ENCODE results near the gene RSPO1. TPM values are rescaled to one million over a fixed set of nuclear protein-coding genes. Genes with fewer than 3 reads are reported as not detected.

The RSPO1 gene
- polyA plus RNA-seq, 1 of the 3 experiments (the other 2 are of a cell fraction), result 0.03 TPM

- no peak overlapping the region for H3K4me3 ChIP-seq (ENCODE audit: low read depth in 2 of 2, low read length in 1 of 2)
- no peak overlapping the region for H3K9ac ChIP-seq
- no peak overlapping the region for H2AFZ ChIP-seq (ENCODE audit: low read depth)
- H3F3A ChIP-seq (replicated peaks; ENCODE audit: insufficient read depth), result no peaks in the 10 kb centered on the region
- no peaks in the 10 kb centered on the region for H3K36me3 ChIP-seq (replicated peaks in 1 of 2; ENCODE audit: control insufficient read depth in 1 of 2, insufficient read depth in 2 of 2, low read length in 1 of 2)
- no peaks in the 10 kb centered on the region for H3K9me2 ChIP-seq
- H3K79me2 ChIP-seq (ENCODE audit: insufficient read depth), result no peaks in the 10 kb centered on the region
- ChIA-PET POLR2A (no interaction called here), CTCF (interaction anchor here (1.3 to 1.8 kb wide), 2 partner anchors 32 to 47 kb away, joined by 3 to 7 read pairs; no protein-coding TSS in a partner anchor)
- no peak overlapping the region for H3K27ac ChIP-seq (ENCODE audit: low read depth in 2 of 2, low read length in 1 of 2)
- no peaks in the 10 kb centered on the region for H4K20me1 ChIP-seq (ENCODE audit: insufficient read depth)
- DNase-seq, result no peak
- H3K27me3 ChIP-seq (ENCODE audit: insufficient read depth), result 0 out of 2 replicates have a peak, but pooled peaks cover 8% of the 10 kb centered on the region
- WGBS (ENCODE audit: low lambda C conversion rate), result 41% methylated on average over 5 of the region's 5 CpGs
- no peak overlapping the region for H3K4me2 ChIP-seq
- TF ChIP-seq MEF2A (IDR thresholded peaks at IDR 0.05; ENCODE audit: borderline replicate concordance, low read depth) (no peak), MXI1 (IDR thresholded peaks at IDR 0.05; ENCODE audit: low read depth, low read length) (no peak), POLR2AphosphoS5 (IDR thresholded peaks at IDR 0.05; ENCODE audit: low read depth, low read length) (no peak), TEAD4 (IDR thresholded peaks at IDR 0.05; ENCODE audit: borderline replicate concordance, insufficient read depth) (no peak), TCF12 (IDR thresholded peaks at IDR 0.05) (no peak)
- H3K9me3 ChIP-seq, result no peaks in the 10 kb centered on the region
- no peaks in the 10 kb centered on the region for H3K4me1 ChIP-seq (ENCODE audit: control insufficient read depth in 1 of 2, insufficient read depth in 2 of 2, low read depth in 1 of 2, low read length in 1 of 2)
Measured at GRCh38 chr1:37650173-37650572, 15.5 kb upstream of the RSPO1 start.

- TF ChIP-seq RFX5 (IDR thresholded peaks at IDR 0.05; ENCODE audit: low read length), result no peak
- TF ChIP-seq SIN3A (IDR thresholded peaks at IDR 0.05; ENCODE audit: borderline replicate concordance, low read depth, low read length), result no peak
- TF ChIP-seq YY1 (IDR thresholded peaks at IDR 0.05; ENCODE audit: low read depth), result no peak
- TF ChIP-seq, protein P1, sequence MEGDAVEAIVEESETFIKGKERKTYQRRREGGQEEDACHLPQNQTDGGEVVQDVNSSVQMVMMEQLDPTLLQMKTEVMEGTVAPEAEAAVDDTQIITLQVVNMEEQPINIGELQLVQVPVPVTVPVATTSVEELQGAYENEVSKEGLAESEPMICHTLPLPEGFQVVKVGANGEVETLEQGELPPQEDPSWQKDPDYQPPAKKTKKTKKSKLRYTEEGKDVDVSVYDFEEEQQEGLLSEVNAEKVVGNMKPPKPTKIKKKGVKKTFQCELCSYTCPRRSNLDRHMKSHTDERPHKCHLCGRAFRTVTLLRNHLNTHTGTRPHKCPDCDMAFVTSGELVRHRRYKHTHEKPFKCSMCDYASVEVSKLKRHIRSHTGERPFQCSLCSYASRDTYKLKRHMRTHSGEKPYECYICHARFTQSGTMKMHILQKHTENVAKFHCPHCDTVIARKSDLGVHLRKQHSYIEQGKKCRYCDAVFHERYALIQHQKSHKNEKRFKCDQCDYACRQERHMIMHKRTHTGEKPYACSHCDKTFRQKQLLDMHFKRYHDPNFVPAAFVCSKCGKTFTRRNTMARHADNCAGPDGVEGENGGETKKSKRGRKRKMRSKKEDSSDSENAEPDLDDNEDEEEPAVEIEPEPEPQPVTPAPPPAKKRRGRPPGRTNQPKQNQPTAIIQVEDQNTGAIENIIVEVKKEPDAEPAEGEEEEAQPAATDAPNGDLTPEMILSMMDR (IDR thresholded peaks at IDR 0.05), result no peak
- TF ChIP-seq EP300 (IDR thresholded peaks at IDR 0.05; ENCODE audit: borderline replicate concordance in 1 of 2, low read depth in 1 of 2, low read length in 1 of 2), result no peak
- no peak for TF ChIP-seq RAD21 (IDR thresholded peaks at IDR 0.05; ENCODE audit: low read length)
- TF ChIP-seq GATA2 (CRISPR knock-in tag; IDR thresholded peaks at IDR 0.05), result no peak
- TF ChIP-seq ELF1 (IDR thresholded peaks at IDR 0.05), result no peak
- TF ChIP-seq MEF2A (IDR thresholded peaks at IDR 0.05; ENCODE audit: borderline replicate concordance, low read depth), result no peak
- TF ChIP-seq EZH2phosphoT487 (IDR thresholded peaks at IDR 0.05; ENCODE audit: borderline replicate concordance, low read depth), result no peak
- no peak for TF ChIP-seq ZBTB33 (IDR thresholded peaks at IDR 0.05; ENCODE audit: borderline replicate concordance, low read depth)
- no peak for TF ChIP-seq FOXJ3 (CRISPR knock-in tag; IDR thresholded peaks at IDR 0.05)
- TF ChIP-seq POLR2AphosphoS5 (IDR thresholded peaks at IDR 0.05; ENCODE audit: low read depth, low read length), result no peak
- no peak for TF ChIP-seq TAF1 (IDR thresholded peaks at IDR 0.05; ENCODE audit: borderline replicate concordance, low read depth, low read length)
- no peak for TF ChIP-seq RXRA (IDR thresholded peaks at IDR 0.05; ENCODE audit: borderline replicate concordance, low read depth)
- H3K4me3 ChIP-seq (ENCODE audit: low read depth in 2 of 2, low read length in 1 of 2), result no peak overlapping the region
- H3K9ac ChIP-seq, result no peak overlapping the region
- no peak overlapping the region for H3K4me2 ChIP-seq
- no peaks in the 10 kb centered on the region for H3K9me2 ChIP-seq
- no peak overlapping the region for H3K27ac ChIP-seq (ENCODE audit: low read depth in 2 of 2, low read length in 1 of 2)
- ChIA-PET CTCF (interaction anchor here (0.7 kb wide), 1 partner anchor 44 kb away, joined by 3 read pairs; no protein-coding TSS in a partner anchor), POLR2A (no interaction called here)
- H3K4me1 ChIP-seq (ENCODE audit: control insufficient read depth in 1 of 2, insufficient read depth in 2 of 2, low read depth in 1 of 2, low read length in 1 of 2), result no peaks in the 10 kb centered on the region
- 69% methylated on average over 7 of the region's 7 CpGs for WGBS (ENCODE audit: low lambda C conversion rate)
- H3K9me3 ChIP-seq, result no peaks in the 10 kb centered on the region
- 0 out of 2 replicates have a peak, but pooled peaks cover 13% of the 10 kb centered on the region for H3K27me3 ChIP-seq (ENCODE audit: insufficient read depth)
- H3K79me2 ChIP-seq (ENCODE audit: insufficient read depth), result no peaks in the 10 kb centered on the region
- no peaks in the 10 kb centered on the region for H3F3A ChIP-seq (replicated peaks; ENCODE audit: insufficient read depth)
- H3K36me3 ChIP-seq (replicated peaks in 1 of 2; ENCODE audit: control insufficient read depth in 1 of 2, insufficient read depth in 2 of 2, low read length in 1 of 2), result no peaks in the 10 kb centered on the region
- no peak for DNase-seq
- no peak overlapping the region for H2AFZ ChIP-seq (ENCODE audit: low read depth)
- no peaks in the 10 kb centered on the region for H4K20me1 ChIP-seq (ENCODE audit: insufficient read depth)
Measured at GRCh38 chr1:37647281-37647680, 12.6 kb upstream of the RSPO1 start.
